ENCODE results near the gene ZSCAN22.

Gene ZSCAN22

DNA sequence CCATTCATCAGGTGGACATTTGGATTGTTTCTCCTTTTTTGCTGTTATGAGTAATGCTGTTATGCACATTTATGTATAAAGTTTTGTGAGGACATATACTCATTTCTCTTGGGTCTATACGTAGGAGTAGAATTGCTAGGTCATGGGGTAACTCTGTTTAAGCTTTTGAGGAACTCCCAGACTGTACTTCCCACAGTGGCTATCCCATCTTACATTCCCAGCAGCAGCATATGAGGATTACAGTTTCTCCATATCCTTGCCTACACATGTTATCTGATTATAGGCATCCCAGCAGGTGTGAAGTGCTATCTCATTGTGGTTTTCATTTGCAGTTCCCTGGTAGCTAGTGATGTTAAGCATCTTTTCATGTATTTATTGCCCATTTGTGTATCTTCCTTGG, 5.9 kb downstream of the ZSCAN22 start:
- H3K4me3 ChIP-seq (ENCODE audit: low read length), result no peak overlapping the region
- no peak for DNase-seq (ENCODE audit: low read depth)
- TF ChIP-seq, protein P1, sequence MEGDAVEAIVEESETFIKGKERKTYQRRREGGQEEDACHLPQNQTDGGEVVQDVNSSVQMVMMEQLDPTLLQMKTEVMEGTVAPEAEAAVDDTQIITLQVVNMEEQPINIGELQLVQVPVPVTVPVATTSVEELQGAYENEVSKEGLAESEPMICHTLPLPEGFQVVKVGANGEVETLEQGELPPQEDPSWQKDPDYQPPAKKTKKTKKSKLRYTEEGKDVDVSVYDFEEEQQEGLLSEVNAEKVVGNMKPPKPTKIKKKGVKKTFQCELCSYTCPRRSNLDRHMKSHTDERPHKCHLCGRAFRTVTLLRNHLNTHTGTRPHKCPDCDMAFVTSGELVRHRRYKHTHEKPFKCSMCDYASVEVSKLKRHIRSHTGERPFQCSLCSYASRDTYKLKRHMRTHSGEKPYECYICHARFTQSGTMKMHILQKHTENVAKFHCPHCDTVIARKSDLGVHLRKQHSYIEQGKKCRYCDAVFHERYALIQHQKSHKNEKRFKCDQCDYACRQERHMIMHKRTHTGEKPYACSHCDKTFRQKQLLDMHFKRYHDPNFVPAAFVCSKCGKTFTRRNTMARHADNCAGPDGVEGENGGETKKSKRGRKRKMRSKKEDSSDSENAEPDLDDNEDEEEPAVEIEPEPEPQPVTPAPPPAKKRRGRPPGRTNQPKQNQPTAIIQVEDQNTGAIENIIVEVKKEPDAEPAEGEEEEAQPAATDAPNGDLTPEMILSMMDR (conservative IDR thresholded peaks at IDR 0.05; ENCODE audit: low read depth, low read length), result no peak

- TF ChIP-seq, protein P1 (conservative IDR thresholded peaks at IDR 0.05; ENCODE audit: low read depth, low read length), result no peak
- no peak for DNase-seq (ENCODE audit: low read depth)
- H3K4me3 ChIP-seq (ENCODE audit: low read length), result no peak overlapping the region
Measured at GRCh38 chr19:58334691-58335249, 8.0 kb downstream of the ZSCAN22 start.

- DNase-seq (ENCODE audit: low read depth), result no peak
- no peak overlapping the region for H3K4me3 ChIP-seq (ENCODE audit: low read length)
- TF ChIP-seq, protein P1 (conservative IDR thresholded peaks at IDR 0.05; ENCODE audit: low read depth, low read length), result no peak
Measured at GRCh38 chr19:58335630-58336029, 8.8 kb downstream of the ZSCAN22 start.

- no peak overlapping the region for H3K4me3 ChIP-seq (ENCODE audit: low read length)
- TF ChIP-seq, protein P1 (conservative IDR thresholded peaks at IDR 0.05; ENCODE audit: low read depth, low read length), result no peak
- DNase-seq (ENCODE audit: low read depth), result no peak
Measured at GRCh38 chr19:58336216-58336615, 9.4 kb downstream of the ZSCAN22 start.

DNA sequence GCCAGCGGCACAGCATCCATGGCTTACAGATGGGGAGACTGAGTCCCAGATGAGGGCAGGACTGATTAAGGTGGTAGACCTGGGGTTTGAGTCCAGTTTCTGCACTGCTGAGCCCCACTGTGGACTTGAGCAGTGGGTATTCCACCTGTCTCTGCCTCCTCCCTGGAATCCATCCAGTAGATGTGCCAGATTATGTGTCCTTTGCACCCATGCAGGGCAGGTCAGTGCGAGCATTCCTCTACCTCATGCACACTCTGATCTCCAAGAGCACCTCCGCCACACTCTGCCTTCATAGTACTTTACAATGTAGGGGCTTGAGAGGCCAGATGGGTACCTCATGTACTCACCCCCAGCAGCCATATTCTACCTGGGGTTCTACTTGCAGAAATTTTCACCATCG, 10.0 kb downstream of the ZSCAN22 start:
- no peak for DNase-seq (ENCODE audit: low read depth)
- TF ChIP-seq, protein P1 (conservative IDR thresholded peaks at IDR 0.05; ENCODE audit: low read depth, low read length), result no peak
- H3K4me3 ChIP-seq (ENCODE audit: low read length), result no peak overlapping the region

GRCh38 chr19:58338336-58338735, 11.5 kb downstream of the ZSCAN22 start:
- no peak for DNase-seq (ENCODE audit: low read depth)
- TF ChIP-seq, protein P1 (conservative IDR thresholded peaks at IDR 0.05; ENCODE audit: low read depth, low read length), result no peak
- H3K4me3 ChIP-seq (ENCODE audit: low read length), result no peak overlapping the region

- TF ChIP-seq, protein P1 (conservative IDR thresholded peaks at IDR 0.05; ENCODE audit: low read depth, low read length), result no peak
- H3K4me3 ChIP-seq (ENCODE audit: low read length), result no peak overlapping the region
- no peak for DNase-seq (ENCODE audit: low read depth)
Measured at GRCh38 chr19:58338825-58339558, 12.2 kb downstream of the ZSCAN22 start.

Measured in retinal pigment epithelial cell (primary cell).